Left lobe of liver (tissue), 2 donors: ENCODE measurements around the gene C2CD4C. TPM values are rescaled to one million over a fixed set of nuclear protein-coding genes. Genes with fewer than 3 reads are reported as not detected.
A peak's percentile ranks its signal among the peaks of the same experiment; 100 is the strongest.
"Not testable (repeated sequence)": the region's sequence is repeated elsewhere in the genome, so short reads cannot be mapped to it uniquely, and the experiment has no call there.

ENCODE experiments used
- ATAC-seq: fragments of 200-7000 bp; cut with Tn5 transposase; one replicate; pipeline ENCODE4 v1.9.1; 2020; ENCODE audit warnings: mild to moderate bottlenecking, moderate library complexity
- DNase-seq: peaks from one replicate; pipeline ENCODE4 v3.0.0-alpha.2; 2020; ENCODE audit warnings: low spot score
- total RNA-seq: library from RNA; stranded (reverse); gene quantifications from one replicate; pipeline ENCODE4 v1.2.1, GENCODE V29; 2021
- donor health status: DM: no; HTN: no; CAD: no; lungs with moderate emphysema.
- donor health status: DM: no; HTN: yes; CAD: no.

C2CD4C gene
- total RNA-seq, 1 donor from 2014 or later, result 0.33 TPM

DNA sequence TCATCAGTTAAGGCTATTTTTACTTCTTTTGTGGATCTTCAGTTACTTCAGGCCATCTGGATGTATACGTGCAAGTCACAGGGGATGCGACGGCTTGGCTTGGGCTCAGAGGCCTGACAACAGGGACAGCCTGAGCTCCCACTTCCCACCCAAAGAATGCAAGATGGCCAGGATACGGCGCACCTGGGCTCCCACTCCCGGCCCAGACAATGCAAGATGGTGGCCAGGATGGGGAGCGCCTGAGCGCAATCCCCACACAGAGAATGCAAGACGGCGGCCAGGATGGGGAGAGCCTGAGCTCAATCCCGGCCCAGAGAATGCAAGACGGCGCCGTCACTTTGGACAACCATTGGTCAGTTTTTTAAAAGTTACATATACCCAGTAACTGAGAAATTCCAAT, 39.1 kb downstream of the C2CD4C start:
- peak; percentile 29 for DNase-seq
- ATAC-seq, result no peak

DNA sequence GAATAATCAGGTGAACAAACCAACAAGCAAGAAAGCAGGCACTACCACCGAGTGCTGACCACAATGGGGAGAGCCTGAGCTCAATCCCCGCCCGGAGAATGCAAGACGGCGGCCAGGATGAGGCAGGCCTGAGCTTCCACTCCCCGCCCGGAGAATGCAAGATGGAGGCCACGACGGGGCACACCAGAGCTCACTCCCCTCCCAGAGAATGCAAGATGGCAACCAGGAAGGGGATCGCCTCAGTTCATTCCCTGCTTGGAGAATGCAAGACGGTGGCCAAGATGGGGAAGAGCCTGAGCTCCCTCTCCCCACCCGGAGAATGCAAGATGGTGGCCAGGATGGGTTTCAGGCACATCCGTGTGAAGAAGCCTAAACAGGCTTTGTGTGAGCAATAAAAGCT, 39.7 kb downstream of the C2CD4C start:
- ATAC-seq, result no peak
- DNase-seq, result peak; percentile 11

DNA sequence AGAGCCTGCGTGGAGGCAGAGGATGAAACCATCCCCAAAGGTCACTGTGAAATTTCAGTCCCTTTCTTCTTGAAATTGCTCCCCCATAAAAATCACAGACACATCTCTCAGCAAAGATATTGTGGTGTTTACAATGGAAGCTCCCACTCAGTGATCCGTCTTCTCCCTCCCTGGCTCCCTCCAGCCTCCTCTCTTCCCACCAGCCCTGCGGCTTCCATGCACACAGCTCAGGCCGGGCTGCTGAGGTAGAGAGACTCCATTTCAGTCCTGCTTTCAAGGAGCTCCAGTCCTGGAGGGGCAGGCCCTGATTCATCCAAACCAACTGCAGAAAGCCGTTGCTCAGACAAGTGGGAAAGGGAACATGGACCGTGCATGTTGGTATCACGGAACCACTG, 40.3 kb downstream of the C2CD4C start:
- DNase-seq, result no peak
- ATAC-seq, result no peak

DNA sequence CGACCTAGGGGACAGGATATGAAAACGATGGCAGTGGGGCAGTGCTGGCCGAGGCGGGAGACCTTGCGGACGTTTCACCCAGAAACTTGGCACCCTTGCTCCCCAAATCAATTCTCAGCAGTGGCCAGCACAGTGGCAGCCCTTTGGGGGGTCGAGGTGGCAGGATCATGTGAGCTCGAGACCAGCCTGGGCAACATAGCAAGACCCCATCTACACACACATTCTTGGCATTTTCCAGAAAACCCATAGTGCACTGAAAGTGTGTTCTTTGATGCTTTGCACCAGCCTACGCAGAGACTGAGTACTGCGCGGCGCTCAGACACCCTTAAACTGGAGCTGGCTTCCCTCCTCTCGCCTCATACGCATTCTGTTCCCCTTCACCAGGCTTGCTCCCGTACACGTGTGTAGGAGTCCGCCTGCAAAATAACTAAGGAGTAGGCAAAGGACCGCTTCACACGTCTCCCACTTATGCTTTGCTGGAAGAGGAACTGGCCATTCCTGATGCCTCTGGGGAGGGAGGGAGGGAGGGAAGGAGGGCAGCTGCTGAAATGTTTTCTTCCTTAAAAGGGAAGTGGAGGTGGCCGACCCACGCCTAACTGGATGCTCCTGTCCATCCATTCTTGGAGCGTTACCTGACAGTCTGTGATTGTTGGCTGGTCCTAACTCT, 40.9 kb downstream of the C2CD4C start:
- no peak for DNase-seq
- no peak for ATAC-seq

DNA sequence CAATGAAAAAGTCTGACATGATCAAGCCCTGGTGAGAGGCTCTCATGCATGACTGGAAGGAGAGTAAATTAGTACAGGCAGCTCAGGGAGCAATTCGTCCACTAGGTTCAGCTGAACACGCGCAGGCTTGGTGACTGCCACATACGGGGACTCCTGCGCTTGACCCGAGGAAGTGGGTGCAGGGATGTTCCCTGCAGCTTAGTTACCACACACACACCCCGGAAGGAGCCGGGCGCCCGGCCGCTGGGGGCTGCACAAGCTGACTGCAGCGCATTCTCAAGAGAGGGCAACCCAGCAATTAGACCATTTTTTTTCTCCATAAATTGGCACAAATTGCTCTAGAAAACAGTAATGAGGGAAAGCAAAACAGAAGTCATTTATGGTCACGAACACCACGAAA, 41.4 kb downstream of the C2CD4C start:
- DNase-seq (no peak), ATAC-seq (no peak)

DNA sequence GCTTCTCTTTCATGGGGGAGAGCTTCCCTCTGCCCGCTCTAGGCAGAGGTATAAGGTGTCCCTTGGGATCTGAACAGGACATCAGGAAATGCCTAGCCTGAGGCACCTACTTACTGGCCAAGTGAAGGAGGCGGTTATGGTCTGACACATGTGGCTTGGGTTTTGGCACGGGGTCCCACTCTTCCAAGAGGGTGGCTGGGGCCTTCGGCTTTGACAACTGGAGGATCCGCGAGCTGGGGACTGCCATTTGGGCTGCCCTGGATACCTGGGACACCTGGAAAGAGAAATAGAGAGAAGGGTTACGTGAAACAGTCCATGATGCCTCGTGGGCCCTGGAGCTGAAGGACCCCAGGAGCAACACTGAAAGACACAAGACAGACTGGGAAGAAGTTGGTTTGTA, 42.0 kb downstream of the C2CD4C start:
- ATAC-seq, result no peak
- no peak for DNase-seq

DNA sequence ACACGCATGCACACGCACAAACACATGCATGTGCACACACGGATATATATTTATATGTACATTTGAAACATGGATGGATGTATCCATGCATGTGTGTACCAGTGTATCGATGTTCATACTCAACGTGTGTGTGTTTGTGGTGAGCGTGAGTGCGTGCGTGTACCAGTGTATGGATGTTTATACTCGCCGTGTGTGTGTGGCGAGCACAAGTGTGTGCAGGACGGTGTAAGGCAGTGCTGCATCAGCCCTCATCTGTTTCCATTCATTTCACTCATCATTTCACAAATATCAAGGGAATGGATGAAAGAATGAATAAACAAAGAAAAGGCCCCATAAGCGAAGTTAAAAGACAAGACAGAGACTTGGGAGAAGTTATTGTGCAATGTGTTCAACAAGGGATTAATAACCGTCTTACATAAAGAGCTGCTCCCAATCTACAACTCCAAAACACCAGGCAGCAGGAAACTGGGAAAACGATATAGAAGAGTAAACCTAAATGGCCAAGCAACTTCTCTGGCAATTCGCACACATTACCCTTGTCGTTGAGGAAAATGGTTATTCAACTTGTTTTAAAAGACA, 42.7 kb downstream of the C2CD4C start:
- ATAC-seq (no peak), DNase-seq (no peak)

DNA sequence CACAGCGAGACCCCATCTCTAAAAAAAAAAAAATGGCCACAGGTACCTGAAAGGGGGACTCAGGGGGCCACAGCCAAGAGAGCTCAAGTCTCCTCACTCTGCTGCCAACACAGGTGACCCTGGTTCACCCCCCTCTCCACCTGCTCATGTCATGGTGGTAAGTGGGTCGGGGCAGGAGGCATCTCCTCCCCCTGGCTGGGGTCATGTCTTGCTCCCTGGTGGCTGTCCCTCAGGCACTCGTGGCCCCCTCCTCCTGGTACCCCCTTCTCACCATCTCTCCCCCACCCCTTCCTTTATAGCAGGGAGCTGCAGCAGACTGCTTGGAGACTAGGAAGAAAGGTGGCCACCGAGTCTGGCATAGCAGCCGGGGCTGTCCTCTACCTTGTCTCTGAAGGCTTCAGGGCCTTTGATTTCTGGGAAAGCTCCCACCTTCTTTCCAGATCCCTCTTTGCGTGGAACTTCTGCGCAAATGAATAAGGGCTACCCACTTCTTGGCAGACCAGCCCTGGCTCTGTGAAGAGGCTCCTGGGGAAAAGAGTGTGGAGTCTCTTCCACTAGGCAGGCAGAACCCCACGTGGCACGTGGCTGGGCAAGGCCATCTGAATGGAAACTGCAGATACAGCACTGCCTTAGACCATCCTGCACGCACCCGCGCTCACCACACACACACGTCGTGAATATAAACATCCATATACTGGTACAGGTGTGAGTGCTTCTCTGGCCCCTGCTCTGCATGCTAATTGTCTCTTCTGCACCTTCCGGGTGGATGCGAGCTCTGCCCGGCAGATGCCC, 44.3 kb downstream of the C2CD4C start:
- DNase-seq (no peak), ATAC-seq (no peak)

DNA sequence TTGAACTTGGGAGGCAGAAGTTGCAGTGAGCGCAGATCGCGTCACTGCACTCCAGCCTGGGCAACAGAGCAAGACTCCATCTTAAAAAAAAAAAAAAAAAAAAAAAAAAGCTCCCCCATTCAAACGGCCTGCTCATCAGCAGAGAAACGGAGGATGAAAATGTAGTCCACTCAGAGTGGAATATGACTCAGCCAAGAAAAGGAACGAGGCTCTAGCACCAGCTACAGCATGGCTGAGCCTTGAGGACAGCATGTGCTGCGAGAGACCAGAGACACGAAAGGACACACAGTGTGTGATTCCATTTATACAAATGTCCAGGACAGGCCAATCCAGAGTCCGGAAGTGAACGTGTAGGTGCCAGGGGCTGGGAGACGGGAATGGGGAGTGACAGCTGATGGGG, 46.3 kb downstream of the C2CD4C start:
- ATAC-seq (no peak), DNase-seq (peak; percentile 19)

DNA sequence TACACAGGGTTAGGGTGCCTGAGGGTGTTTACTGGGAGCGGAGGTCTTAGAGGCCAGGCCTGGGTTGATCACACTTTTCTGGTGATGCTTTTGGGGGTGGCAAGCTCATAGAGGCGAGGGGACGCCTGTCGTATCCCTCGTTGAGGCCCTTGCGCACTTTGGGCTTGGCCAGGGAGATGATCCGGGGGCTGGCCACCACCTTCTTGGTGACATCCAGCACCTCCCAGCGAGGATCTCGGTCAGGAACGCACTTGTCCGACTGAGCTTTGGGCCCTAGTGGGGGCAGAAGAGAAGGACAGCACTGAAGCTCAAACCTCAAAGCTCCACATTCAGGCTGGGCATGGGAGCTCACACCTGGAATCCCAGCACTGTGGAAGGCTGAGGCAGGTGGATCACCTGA, 46.8 kb downstream of the C2CD4C start:
- DNase-seq (peak; percentile 30), ATAC-seq (no peak)

DNA sequence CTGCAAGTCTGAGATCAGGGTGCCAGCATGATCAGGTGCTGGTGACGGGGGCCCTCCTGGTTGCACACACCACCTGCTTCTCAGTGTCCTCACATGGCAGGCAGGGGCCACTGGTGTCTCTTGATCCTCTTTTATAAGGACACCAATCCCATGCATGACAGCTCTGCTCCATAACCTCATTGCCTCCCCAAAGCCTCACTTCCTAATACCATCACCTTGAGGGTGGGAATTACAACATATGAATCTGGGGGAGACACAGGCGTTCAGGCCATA, 49.4 kb downstream of the C2CD4C start:
- no peak for DNase-seq
- no peak for ATAC-seq

DNA sequence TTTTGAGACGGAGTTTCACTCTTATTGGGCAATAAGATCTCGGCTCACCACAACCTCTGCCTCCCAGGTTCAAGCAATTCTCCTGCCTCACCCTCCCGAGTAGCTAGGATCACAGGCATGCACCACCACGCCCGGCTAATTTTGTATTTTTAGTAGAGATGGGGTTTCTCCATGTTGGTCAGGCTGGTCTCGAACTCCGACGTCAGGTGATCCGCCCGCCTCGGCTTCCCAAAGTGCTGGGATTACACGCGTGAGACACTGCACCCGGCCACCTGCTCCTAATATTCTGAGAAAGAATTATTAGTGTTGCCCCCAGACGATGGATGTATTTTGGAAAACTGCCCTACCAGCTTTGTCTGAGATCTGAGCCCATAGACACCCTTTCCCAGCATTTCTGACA, 53.4 kb downstream of the C2CD4C start:
- ATAC-seq, DNase-seq: not testable (repeated sequence)

Other genes with a start within 250 kb of the C2CD4C start
- 1.8 TPM for gene PLPP2, start 117.7 kb downstream of the C2CD4C start, total RNA-seq
- gene MIER2, start 64.4 kb downstream of the C2CD4C start, total RNA-seq, result 4.6 TPM
- gene SHC2, start 51.9 kb upstream of the C2CD4C start, total RNA-seq, result 57.8 TPM
- 0.53 TPM for gene MADCAM1, start 87.3 kb upstream of the C2CD4C start, total RNA-seq
- gene TPGS1, start 98.3 kb upstream of the C2CD4C start, total RNA-seq, result 10.4 TPM
- 53.5 TPM for gene CDC34, start 122.6 kb upstream of the C2CD4C start, total RNA-seq
- 0.33 TPM for gene GZMM, start 134.9 kb upstream of the C2CD4C start, total RNA-seq
- 98.2 TPM for gene BSG, start 163.4 kb upstream of the C2CD4C start, total RNA-seq
- gene HCN2, start 180.7 kb upstream of the C2CD4C start, total RNA-seq, result 0.30 TPM
- gene POLRMT, start 224.4 kb upstream of the C2CD4C start, total RNA-seq, result 51.8 TPM
- 0.30 TPM for gene FGF22, start 230.7 kb upstream of the C2CD4C start, total RNA-seq